HUES64 (cell line): ENCODE measurements around the gene SMCO4.

Source experiments
- H3K27ac ChIP-seq: 2 replicates; pipeline ENCODE4 v1.7.0; 2013; ENCODE audit warnings: low read depth, low read length, inconsistent platforms
- H3K27me3 ChIP-seq: 2 replicates; pipeline ENCODE4 v1.6.1; 2013; ENCODE audit warnings: mild to moderate bottlenecking, low read length; ENCODE audit not compliant: insufficient read depth
- H3K36me3 ChIP-seq: 2 replicates; pipeline ENCODE4 v1.6.1; 2013; ENCODE audit warnings: mild to moderate bottlenecking, low read length; ENCODE audit not compliant: insufficient read depth
- H3K4me1 ChIP-seq: 2 replicates; pipeline ENCODE4 v1.6.1; 2013; ENCODE audit warnings: mild to moderate bottlenecking, low read length, moderate library complexity; ENCODE audit not compliant: insufficient read depth
- H3K4me3 ChIP-seq: 2 replicates; pipeline ENCODE4 v1.5.1; 2013; ENCODE audit warnings: mild to moderate bottlenecking, low read length, moderate library complexity
- H3K9ac ChIP-seq: 2 replicates; pipeline ENCODE4 v1.6.1; 2013; ENCODE audit warnings: mild to moderate bottlenecking, low read depth, low read length
- H3K9me3 ChIP-seq: 2 replicates; pipeline ENCODE4 v1.6.1; 2013; ENCODE audit warnings: low read depth, low read length; ENCODE audit not compliant: insufficient read depth
- WGBS: fragments of 150-250, 120-280 bp; methylation state at CpG from one replicate; pipeline ENCODE4 v1.1.7; 2013; ENCODE audit warnings: missing lambda C conversion rate; 5-methylcytosine and 5-hydroxymethylcytosine counted together

The SMCO4 gene

GRCh38 chr11:93559681-93560080 is 16.5 kb upstream of the SMCO4 start:
- Histone ChIP-seq H3K36me3 (no peaks in the 10 kb centered on the region), H3K9me3 (no peaks in the 10 kb centered on the region), H3K27me3 (no peaks in the 10 kb centered on the region), H3K4me3 (no peak overlapping the region), H3K4me1 (peaks cover 2% of the 10 kb centered on the region; the same call in 1 of the 2 replicates), H3K9ac (no peak overlapping the region), H3K27ac (no peak overlapping the region)
- WGBS = 77% methylated on average over 3 of the region's 3 CpGs

- Histone ChIP-seq H3K9ac (no peak overlapping the region), H3K4me3 (no peak overlapping the region), H3K36me3 (no peaks in the 10 kb centered on the region), H3K9me3 (no peaks in the 10 kb centered on the region), H3K27ac (no peak overlapping the region), H3K4me1 (no peaks in the 10 kb centered on the region), H3K27me3 (no peaks in the 10 kb centered on the region)
- 90% methylated on average over 1 of the region's 1 CpG for WGBS
Observed at GRCh38 chr11:93552874-93553273, 9.7 kb upstream of the SMCO4 start.

- H3K4me1 ChIP-seq = peaks cover 11% of the 10 kb centered on the region; the same call in 1 of the 2 replicates
- H3K4me3 ChIP-seq = no peak overlapping the region
- no peak overlapping the region for H3K27ac ChIP-seq
- no peaks in the 10 kb centered on the region for H3K36me3 ChIP-seq
- no peaks in the 10 kb centered on the region for H3K27me3 ChIP-seq
- 73% methylated on average over 4 of the region's 4 CpGs for WGBS
- H3K9ac ChIP-seq = no peak overlapping the region
- H3K9me3 ChIP-seq = no peaks in the 10 kb centered on the region
Observed at GRCh38 chr11:93549976-93550375, 6.8 kb upstream of the SMCO4 start.

- Histone ChIP-seq H3K36me3 (no peaks in the 10 kb centered on the region), H3K9me3 (no peaks in the 10 kb centered on the region), H3K4me3 (no peak overlapping the region), H3K27ac (no peak overlapping the region), H3K27me3 (no peaks in the 10 kb centered on the region; the same call in 1 of the 2 replicates), H3K4me1 (peaks cover 18% of the 10 kb centered on the region; the same call in 1 of the 2 replicates), H3K9ac (no peak overlapping the region)
- WGBS = 79% methylated on average over 6 of the region's 6 CpGs
Observed at GRCh38 chr11:93548679-93549319, 5.6 kb upstream of the SMCO4 start.

GRCh38 chr11:93547773-93548172 is 4.6 kb upstream of the SMCO4 start:
- no peak overlapping the region for H3K4me3 ChIP-seq
- no peaks in the 10 kb centered on the region; the same call in 1 of the 2 replicates for H3K27me3 ChIP-seq
- peaks cover 18% of the 10 kb centered on the region; the same call in 1 of the 2 replicates for H3K4me1 ChIP-seq
- no peaks in the 10 kb centered on the region for H3K36me3 ChIP-seq
- no peak overlapping the region for H3K27ac ChIP-seq
- 82% methylated on average over 2 of the region's 2 CpGs for WGBS
- H3K9me3 ChIP-seq = no peaks in the 10 kb centered on the region
- no peak overlapping the region for H3K9ac ChIP-seq

GRCh38 chr11:93547028-93547427 is 3.8 kb upstream of the SMCO4 start:
- Histone ChIP-seq H3K4me1 (peaks cover 21% of the 10 kb centered on the region), H3K9ac (no peak overlapping the region), H3K36me3 (no peaks in the 10 kb centered on the region), H3K27me3 (no peaks in the 10 kb centered on the region; the same call in 1 of the 2 replicates), H3K27ac (no peak overlapping the region), H3K9me3 (no peaks in the 10 kb centered on the region), H3K4me3 (no peak overlapping the region)
- WGBS = 91% methylated on average over 2 of the region's 2 CpGs

GRCh38 chr11:93545566-93545965 is 2.4 kb upstream of the SMCO4 start:
- Histone ChIP-seq H3K36me3 (no peaks in the 10 kb centered on the region), H3K9me3 (no peaks in the 10 kb centered on the region), H3K4me3 (no peak overlapping the region), H3K27me3 (no peaks in the 10 kb centered on the region; the same call in 1 of the 2 replicates), H3K4me1 (peaks cover 28% of the 10 kb centered on the region), H3K9ac (no peak overlapping the region), H3K27ac (no peak overlapping the region)
- 77% methylated on average over 2 of the region's 2 CpGs for WGBS

GRCh38 chr11:93542811-93543229 is 371 bp downstream of the SMCO4 start:
- Histone ChIP-seq H3K36me3 (no peaks in the 10 kb centered on the region), H3K27ac (peak overlapping the region; percentile 84), H3K4me1 (peaks cover 28% of the 10 kb centered on the region), H3K27me3 (no peaks in the 10 kb centered on the region; the same call in 1 of the 2 replicates), H3K4me3 (peak overlapping the region; percentile 72), H3K9me3 (no peaks in the 10 kb centered on the region), H3K9ac (peak overlapping the region; percentile 68)
- under 1% methylated on average over 59 of the region's 59 CpGs for WGBS

GRCh38 chr11:93541884-93542810 is 1.0 kb downstream of the SMCO4 start:
- Histone ChIP-seq H3K4me1 (peaks cover 28% of the 10 kb centered on the region), H3K36me3 (no peaks in the 10 kb centered on the region), H3K9me3 (no peaks in the 10 kb centered on the region), H3K27me3 (no peaks in the 10 kb centered on the region; the same call in 1 of the 2 replicates), H3K27ac (peak overlapping the region; percentile 84), H3K4me3 (peak overlapping the region; percentile 72), H3K9ac (peak overlapping the region; percentile 68)
- 14% methylated on average over 29 of the region's 29 CpGs for WGBS

GRCh38 chr11:93540896-93541553 is 2.2 kb downstream of the SMCO4 start:
- H3K27ac ChIP-seq = no peak overlapping the region
- peaks cover 28% of the 10 kb centered on the region for H3K4me1 ChIP-seq

GRCh38 chr11:93540337-93540736 is 2.9 kb downstream of the SMCO4 start:
- H3K36me3 ChIP-seq = no peaks in the 10 kb centered on the region
- H3K9me3 ChIP-seq = no peaks in the 10 kb centered on the region
- no peak overlapping the region for H3K9ac ChIP-seq
- 89% methylated on average over 2 of the region's 4 CpGs for WGBS
- no peak overlapping the region for H3K4me3 ChIP-seq
- no peak overlapping the region for H3K27ac ChIP-seq
- H3K4me1 ChIP-seq = peaks cover 25% of the 10 kb centered on the region
- H3K27me3 ChIP-seq = no peaks in the 10 kb centered on the region; the same call in 1 of the 2 replicates

More at GRCh38 chr11:93540896-93541553, 2.2 kb downstream of the SMCO4 start:
- no peaks in the 10 kb centered on the region for H3K36me3 ChIP-seq
- no peaks in the 10 kb centered on the region for H3K9me3 ChIP-seq
- no peaks in the 10 kb centered on the region; the same call in 1 of the 2 replicates for H3K27me3 ChIP-seq
- H3K9ac ChIP-seq = no peak overlapping the region
- H3K4me3 ChIP-seq = no peak overlapping the region
- 100% methylated on average over 1 of the region's 1 CpG for WGBS
